WTC11 (cell line): Measurements from ENCODE around the gene IL4I1. TPM values are rescaled to one million over a fixed set of nuclear protein-coding genes. Genes with fewer than 3 reads are reported as not detected.
A peak's percentile ranks its signal among the peaks of the same experiment; 100 is the strongest.

Experiments
- ATAC-seq: fragments of 200-7000 bp; cut with Tn5 transposase; 2 replicates; pipeline ENCODE4 v1.10.0; 2021; ENCODE audit warnings: mild to moderate bottlenecking, moderate library complexity
- CTCF ChIA-PET: fragments of 300-600 bp; sonication (Branson Sonifier 250); formaldehyde crosslinking; loops from one replicate; lab custom pipeline; 2021; ENCODE audit warnings: antibody characterized with exemption; lab: Charles Lee
- POLR2A ChIA-PET: fragments of 350-600 bp; sonication (Branson Sonifier 250); formaldehyde crosslinking; loops from one replicate; lab custom pipeline; 2021; ENCODE audit warnings: antibody characterized with exemption; lab: Charles Lee
- DNase-seq: peaks from one replicate; pipeline ENCODE4 v3.0.0; 2021; ENCODE audit warnings: low spot score
- H3K27ac Mint-ChIP-seq: 2 replicates; pipeline ENCODE4 v1.8.0; 2021; ENCODE audit warnings: mixed read lengths
- H3K27me3 Mint-ChIP-seq: 2 replicates; pipeline ENCODE4 v1.8.0; 2021; ENCODE audit warnings: low read depth, mild to moderate bottlenecking, moderate library complexity, mixed read lengths
- H3K36me3 Mint-ChIP-seq: 2 replicates; pipeline ENCODE4 v1.8.0; 2021; ENCODE audit warnings: mixed read lengths
- H3K4me1 Mint-ChIP-seq: 2 replicates; pipeline ENCODE4 v1.8.0; 2022; ENCODE audit warnings: mixed read lengths
- H3K4me3 Mint-ChIP-seq: 2 replicates; pipeline ENCODE4 v1.8.0; 2021; ENCODE audit warnings: mild to moderate bottlenecking, moderate library complexity, mixed read lengths
- H3K9me3 Mint-ChIP-seq: 2 replicates; pipeline ENCODE4 v1.8.0; 2021; ENCODE audit warnings: mixed read lengths
- AFF4 ChIP-seq: sonication (generic); formaldehyde crosslinking; IDR thresholded peaks from 2 replicates; pipeline ENCODE4 v1.8.1; 2023; ENCODE audit warnings: mild to moderate bottlenecking, missing genetic modification reagents, borderline replicate concordance
- ARID4B ChIP-seq: sonication (generic); formaldehyde crosslinking; IDR thresholded peaks from 2 replicates; pipeline ENCODE4 v1.8.0; 2023; ENCODE audit warnings: missing genetic modification reagents, mild to moderate bottlenecking, borderline replicate concordance
- ATF6 ChIP-seq: sonication (generic); formaldehyde crosslinking; IDR thresholded peaks from 2 replicates; pipeline ENCODE4 v1.8.1; 2023; ENCODE audit warnings: mild to moderate bottlenecking, missing genetic modification reagents
- CDX4 ChIP-seq: fragments of 250-450 bp; sonication (Bioruptor Pico); IDR thresholded peaks from 2 replicates; pipeline ENCODE4 v1.9.0; 2021; ENCODE audit warnings: moderate library complexity, mild to moderate bottlenecking, inconsistent platforms, borderline replicate concordance
- CREM ChIP-seq: sonication (generic); formaldehyde crosslinking; IDR thresholded peaks from 2 replicates; pipeline ENCODE4 v1.8.1; 2022; ENCODE audit warnings: mild to moderate bottlenecking, missing genetic modification reagents, moderate library complexity
- E2F1 ChIP-seq: sonication (generic); formaldehyde crosslinking; IDR thresholded peaks from 2 replicates; pipeline ENCODE4 v1.8.0; 2022; ENCODE audit warnings: mild to moderate bottlenecking, missing genetic modification reagents
- EMX1 ChIP-seq: fragments of 250-450 bp; sonication (Bioruptor Pico); IDR thresholded peaks from 2 replicates; pipeline ENCODE4 v1.8.0; 2021; ENCODE audit warnings: mild to moderate bottlenecking
- ERG ChIP-seq: fragments of 250-450 bp; sonication (Bioruptor Pico); IDR thresholded peaks from 2 replicates; pipeline ENCODE4 v1.8.0; 2021; ENCODE audit warnings: mild to moderate bottlenecking
- FOXJ3 ChIP-seq: sonication (generic); formaldehyde crosslinking; IDR thresholded peaks from 2 replicates; pipeline ENCODE4 v1.9.0; 2021; ENCODE audit warnings: missing genetic modification reagents, mild to moderate bottlenecking, borderline replicate concordance
- FOXK1 ChIP-seq: sonication (generic); formaldehyde crosslinking; IDR thresholded peaks from 2 replicates; pipeline ENCODE4 v1.8.0; 2022; ENCODE audit warnings: mild to moderate bottlenecking, moderate library complexity, missing genetic modification reagents
- GABPB1 ChIP-seq: sonication (generic); formaldehyde crosslinking; IDR thresholded peaks from 2 replicates; pipeline ENCODE4 v1.8.1; 2023; ENCODE audit warnings: mild to moderate bottlenecking, missing genetic modification reagents
- MXD4 ChIP-seq: fragments of 250-450 bp; sonication (Bioruptor Pico); IDR thresholded peaks from 2 replicates; pipeline ENCODE4 v1.8.0; 2021; ENCODE audit warnings: mild to moderate bottlenecking, moderate library complexity, borderline replicate concordance
- NR1H2 ChIP-seq: sonication (generic); formaldehyde crosslinking; IDR thresholded peaks from 2 replicates; pipeline ENCODE4 v1.9.0; 2021; ENCODE audit warnings: mild to moderate bottlenecking, moderate library complexity, missing genetic modification reagents
- NR2C2 ChIP-seq: sonication (generic); formaldehyde crosslinking; IDR thresholded peaks from 2 replicates; pipeline ENCODE4 v1.8.0; 2022; ENCODE audit warnings: mild to moderate bottlenecking, missing genetic modification reagents
- SMAD3 ChIP-seq: sonication (generic); formaldehyde crosslinking; IDR thresholded peaks from 2 replicates; pipeline ENCODE4 v1.8.0; 2022; ENCODE audit warnings: missing genetic modification reagents, mild to moderate bottlenecking, borderline replicate concordance
- TEAD4 ChIP-seq: sonication (generic); formaldehyde crosslinking; IDR thresholded peaks from 2 replicates; pipeline ENCODE4 v1.8.0; 2022; ENCODE audit warnings: mild to moderate bottlenecking, missing genetic modification reagents
- ZNF232 ChIP-seq: sonication (generic); formaldehyde crosslinking; IDR thresholded peaks from 2 replicates; pipeline ENCODE4 v1.8.0; 2022; ENCODE audit warnings: mild to moderate bottlenecking, missing genetic modification reagents
- ZNF512 ChIP-seq: sonication (generic); formaldehyde crosslinking; IDR thresholded peaks from 2 replicates; pipeline ENCODE4 v1.8.1; 2022; ENCODE audit warnings: missing genetic modification reagents, borderline replicate concordance
- total RNA-seq: library from RNA; stranded (reverse); gene quantifications from 3 replicates; pipeline ENCODE4 v1.2.3, GENCODE V29; 2021

IL4I1 gene
- total RNA-seq, 1 experiment from 2014 or later: 0.83 TPM

- 0 out of 2 replicates have a peak, but pooled peaks have one; percentile 15 for TF ChIP-seq ZNF232 (CRISPR knock-in tag)
- TF ChIP-seq ARID4B: 0 out of 2 replicates have a peak, but pooled peaks have one; percentile 41
Measured at GRCh38 chr19:49929121-49929610, 32.5 kb upstream of the IL4I1 start, which contains the start of the genes ATF5 and NUP62 (continued).

GRCh38 chr19:49927526-49928264 lies 31.0 kb upstream of the IL4I1 start:
- no peak for DNase-seq
- Mint-ChIP-seq H3K9me3 (no peaks in the 10 kb centered on the region), H3K36me3 (peaks cover 29% of the 10 kb centered on the region), H3K27me3 (peaks cover 4% of the 10 kb centered on the region; the same call in 1 of the 2 replicates), H3K4me1 (peaks cover 31% of the 10 kb centered on the region), H3K4me3 (peak overlapping the region; percentile 99), H3K27ac (peak overlapping the region; percentile 19; the same call in 1 of the 2 replicates)
- no peak for ATAC-seq
- POLR2A ChIA-PET: interaction anchor here (0.7 kb wide), 2 partner anchors 339 to 545 kb away, joined by 3 to 5 read pairs; no protein-coding TSS in a partner anchor
- CTCF ChIA-PET: interaction anchor here (1.0 to 1.5 kb wide), 2 partner anchors 10 to 12 kb away, joined by 3 to 7 read pairs; no protein-coding TSS in a partner anchor
- TF ChIP-seq CREM: no peak
- no peak for TF ChIP-seq ERG (CRISPR knock-in tag)
- TF ChIP-seq FOXK1: no peak
- TF ChIP-seq AFF4 (CRISPR knock-in tag): no peak
- TF ChIP-seq FOXJ3: no peak
- TF ChIP-seq EMX1 (CRISPR knock-in tag): no peak
- no peak for TF ChIP-seq CDX4
- TF ChIP-seq SMAD3 (CRISPR knock-in tag): no peak
- TF ChIP-seq TEAD4 (CRISPR knock-in tag): no peak
- no peak for TF ChIP-seq NR1H2 (CRISPR knock-in tag)
- no peak for TF ChIP-seq GABPB1 (CRISPR knock-in tag)
- TF ChIP-seq NR2C2: no peak
- no peak for TF ChIP-seq ATF6
- no peak for TF ChIP-seq E2F1 (CRISPR knock-in tag)
- TF ChIP-seq MXD4 (CRISPR knock-in tag): no peak
- no peak for TF ChIP-seq ZNF512 (CRISPR knock-in tag)
